ENCODE measurements around the gene WWC2.

DNA sequence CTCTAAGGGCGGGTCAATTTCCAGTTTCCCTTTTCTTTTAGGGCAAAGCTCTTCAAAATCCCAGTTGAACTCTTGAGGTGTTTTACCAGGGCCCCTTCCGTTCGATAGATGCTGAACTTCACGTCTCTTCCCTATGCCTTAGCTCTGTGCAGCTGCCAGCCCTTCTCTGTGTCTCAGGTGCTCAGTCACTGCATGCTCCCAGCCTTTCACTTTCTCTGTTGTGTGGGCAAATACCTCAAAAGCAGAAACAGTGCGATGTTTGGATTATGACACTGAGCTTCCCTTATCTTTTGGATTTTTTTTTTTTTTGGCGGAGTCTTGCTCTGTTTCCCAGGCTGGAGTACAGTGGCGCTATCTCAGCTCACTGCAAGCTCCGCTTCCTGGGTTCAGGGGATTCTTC is 112.5 kb downstream of the WWC2 start:
- TF ChIP-seq, protein P1, sequence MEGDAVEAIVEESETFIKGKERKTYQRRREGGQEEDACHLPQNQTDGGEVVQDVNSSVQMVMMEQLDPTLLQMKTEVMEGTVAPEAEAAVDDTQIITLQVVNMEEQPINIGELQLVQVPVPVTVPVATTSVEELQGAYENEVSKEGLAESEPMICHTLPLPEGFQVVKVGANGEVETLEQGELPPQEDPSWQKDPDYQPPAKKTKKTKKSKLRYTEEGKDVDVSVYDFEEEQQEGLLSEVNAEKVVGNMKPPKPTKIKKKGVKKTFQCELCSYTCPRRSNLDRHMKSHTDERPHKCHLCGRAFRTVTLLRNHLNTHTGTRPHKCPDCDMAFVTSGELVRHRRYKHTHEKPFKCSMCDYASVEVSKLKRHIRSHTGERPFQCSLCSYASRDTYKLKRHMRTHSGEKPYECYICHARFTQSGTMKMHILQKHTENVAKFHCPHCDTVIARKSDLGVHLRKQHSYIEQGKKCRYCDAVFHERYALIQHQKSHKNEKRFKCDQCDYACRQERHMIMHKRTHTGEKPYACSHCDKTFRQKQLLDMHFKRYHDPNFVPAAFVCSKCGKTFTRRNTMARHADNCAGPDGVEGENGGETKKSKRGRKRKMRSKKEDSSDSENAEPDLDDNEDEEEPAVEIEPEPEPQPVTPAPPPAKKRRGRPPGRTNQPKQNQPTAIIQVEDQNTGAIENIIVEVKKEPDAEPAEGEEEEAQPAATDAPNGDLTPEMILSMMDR (IDR thresholded peaks at IDR 0.05; ENCODE audit: insufficient read depth, low read length, poor library complexity, severe bottlenecking), result no peak
- no peak for TF ChIP-seq EZH2phosphoT487 (conservative IDR thresholded peaks at IDR 0.05; ENCODE audit: low read length)
